AG09309 (cell line): ENCODE measurements around the gene DHX57.

Source experiments
- DNase-seq: peaks from one replicate; pipeline ENCODE4 v3.0.0-alpha.2; 2010; ENCODE audit warnings: low read depth
- H3K4me3 ChIP-seq: 2 replicates; pipeline ENCODE4 v1.5.1; 2011; ENCODE audit warnings: mild to moderate bottlenecking, low read depth, low read length, moderate library complexity; ENCODE audit not compliant: control insufficient read depth
- TF ChIP-seq, protein P1 (sequence below): IDR thresholded peaks from 2 replicates; pipeline ENCODE4 v1.5.1; 2011; ENCODE audit warnings: mild to moderate bottlenecking, low read depth, low read length, inconsistent platforms; ENCODE audit not compliant: insufficient read depth, control insufficient read depth; ENCODE audit errors: missing control alignments

DHX57 gene

DNA sequence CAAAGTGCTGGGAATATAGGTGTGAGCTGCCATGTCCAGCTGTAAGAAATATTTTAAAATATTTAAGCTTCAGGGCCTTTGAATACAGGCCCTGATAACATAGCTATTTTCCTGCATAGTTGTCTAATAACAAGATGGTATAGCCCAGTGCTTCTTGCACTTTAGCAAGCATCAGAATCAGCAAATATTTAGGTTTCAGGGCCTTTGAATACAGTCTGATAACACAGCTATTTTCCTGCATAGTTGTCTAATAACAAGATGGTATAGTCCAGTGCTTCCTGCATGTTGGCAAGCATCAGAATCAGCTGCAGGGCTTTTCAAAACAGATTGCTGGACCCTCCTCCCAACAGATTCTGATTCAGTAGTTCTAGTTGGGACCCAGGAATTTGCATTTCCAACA lies 92.1 kb downstream of the DHX57 start:
- no peak overlapping the region for H3K4me3 ChIP-seq
- TF ChIP-seq, protein P1, sequence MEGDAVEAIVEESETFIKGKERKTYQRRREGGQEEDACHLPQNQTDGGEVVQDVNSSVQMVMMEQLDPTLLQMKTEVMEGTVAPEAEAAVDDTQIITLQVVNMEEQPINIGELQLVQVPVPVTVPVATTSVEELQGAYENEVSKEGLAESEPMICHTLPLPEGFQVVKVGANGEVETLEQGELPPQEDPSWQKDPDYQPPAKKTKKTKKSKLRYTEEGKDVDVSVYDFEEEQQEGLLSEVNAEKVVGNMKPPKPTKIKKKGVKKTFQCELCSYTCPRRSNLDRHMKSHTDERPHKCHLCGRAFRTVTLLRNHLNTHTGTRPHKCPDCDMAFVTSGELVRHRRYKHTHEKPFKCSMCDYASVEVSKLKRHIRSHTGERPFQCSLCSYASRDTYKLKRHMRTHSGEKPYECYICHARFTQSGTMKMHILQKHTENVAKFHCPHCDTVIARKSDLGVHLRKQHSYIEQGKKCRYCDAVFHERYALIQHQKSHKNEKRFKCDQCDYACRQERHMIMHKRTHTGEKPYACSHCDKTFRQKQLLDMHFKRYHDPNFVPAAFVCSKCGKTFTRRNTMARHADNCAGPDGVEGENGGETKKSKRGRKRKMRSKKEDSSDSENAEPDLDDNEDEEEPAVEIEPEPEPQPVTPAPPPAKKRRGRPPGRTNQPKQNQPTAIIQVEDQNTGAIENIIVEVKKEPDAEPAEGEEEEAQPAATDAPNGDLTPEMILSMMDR, result no peak
- DNase-seq, result no peak

DNA sequence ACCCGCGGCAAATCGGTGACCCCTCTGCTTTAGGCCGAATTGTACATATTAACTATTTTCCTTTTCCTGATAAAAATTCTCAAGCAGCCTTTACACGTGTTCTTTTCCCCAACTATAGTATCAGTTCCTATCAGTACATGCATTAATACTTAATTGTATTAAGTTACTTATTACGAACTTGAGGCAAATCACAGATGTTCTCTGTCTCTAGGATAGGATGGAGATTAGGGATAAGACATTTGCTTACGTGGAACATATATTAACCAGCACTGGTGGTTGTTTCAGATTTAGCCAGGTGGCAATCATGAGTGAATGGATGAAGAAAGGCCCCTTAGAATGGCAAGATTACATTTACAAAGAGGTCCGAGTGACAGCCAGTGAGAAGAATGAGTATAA lies 97.0 kb downstream of the DHX57 start:
- TF ChIP-seq, protein P1, result no peak
- DNase-seq, result no peak
- H3K4me3 ChIP-seq, result peak overlapping the region; percentile 57

DNA sequence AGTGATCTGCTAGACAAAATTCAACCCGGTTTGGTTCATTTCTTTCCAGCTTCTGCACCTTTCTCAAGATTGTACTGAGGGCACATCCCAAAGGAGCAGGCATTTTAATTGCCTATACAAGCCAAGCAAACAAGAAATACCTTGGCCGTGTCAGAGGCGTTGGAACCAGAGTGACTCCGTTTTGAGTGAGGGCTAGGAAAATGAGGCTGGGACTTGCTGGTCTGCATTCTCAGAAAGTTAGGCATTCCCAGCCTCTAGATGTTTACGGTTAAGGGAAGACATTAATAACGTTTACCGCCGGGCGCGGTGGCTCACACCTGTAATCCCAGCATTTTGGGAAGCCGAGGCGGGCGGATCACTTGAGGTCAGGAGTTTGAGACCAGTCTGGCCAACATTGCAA lies 99.2 kb downstream of the DHX57 start:
- H3K4me3 ChIP-seq, result no peak overlapping the region
- DNase-seq, result no peak
- TF ChIP-seq, protein P1, result no peak

DNA sequence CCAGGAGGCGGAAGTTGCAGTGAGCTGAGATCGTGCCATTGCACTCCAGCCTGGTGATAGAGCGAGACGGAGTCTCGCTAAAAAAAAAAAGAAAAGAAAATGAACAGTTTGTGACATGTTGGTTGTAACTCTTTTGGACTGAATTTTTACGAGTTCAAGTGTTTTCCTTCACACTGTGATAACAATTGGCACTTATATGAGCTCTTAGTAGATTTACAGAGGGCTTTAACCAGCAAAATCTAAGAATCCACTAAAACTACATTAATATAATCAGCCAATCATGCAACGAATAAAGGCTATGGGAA lies 99.9 kb downstream of the DHX57 start:
- H3K4me3 ChIP-seq, result no peak overlapping the region
- DNase-seq, result no peak
- TF ChIP-seq, protein P1, result no peak

DNA sequence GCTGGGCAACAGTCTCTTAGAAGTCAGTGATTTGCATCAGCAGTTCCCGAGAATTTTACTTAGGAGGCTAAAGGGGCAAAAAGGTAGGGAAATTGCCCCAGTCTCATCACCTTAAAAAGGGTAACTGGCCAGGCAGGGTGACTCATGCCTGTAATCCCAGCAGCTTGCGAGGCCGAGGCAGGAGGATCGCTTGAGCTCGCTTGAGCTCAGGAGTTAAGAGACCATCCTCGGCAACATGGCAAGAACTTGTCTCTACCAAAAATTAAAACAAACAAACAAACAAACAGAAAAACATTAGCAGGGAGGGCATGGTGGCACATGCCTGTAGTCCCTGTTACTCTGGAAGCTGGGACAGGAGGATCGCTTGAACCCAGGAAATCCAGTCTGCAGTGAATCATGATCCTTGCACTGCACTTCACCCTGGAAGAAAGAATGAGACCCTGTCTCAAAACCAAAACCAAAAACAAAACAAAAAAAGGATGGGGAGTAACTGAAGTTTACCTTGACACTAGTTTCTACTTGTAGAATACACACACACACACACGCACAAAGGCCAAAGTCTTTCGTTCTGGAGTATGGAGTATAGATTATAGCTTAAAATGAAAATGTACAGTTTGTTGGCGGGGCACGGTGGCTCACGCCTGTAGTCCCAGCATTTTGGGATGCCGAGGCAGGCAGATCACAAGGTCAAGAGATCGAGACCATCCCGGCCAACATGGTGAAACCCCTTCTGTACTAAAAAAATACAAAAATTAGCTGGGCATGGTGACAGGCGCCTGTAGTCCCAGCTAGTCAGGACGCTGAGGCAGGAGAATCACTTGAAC lies 100.4 kb downstream of the DHX57 start:
- TF ChIP-seq, protein P1, result no peak
- no peak overlapping the region for H3K4me3 ChIP-seq
- no peak for DNase-seq

DNA sequence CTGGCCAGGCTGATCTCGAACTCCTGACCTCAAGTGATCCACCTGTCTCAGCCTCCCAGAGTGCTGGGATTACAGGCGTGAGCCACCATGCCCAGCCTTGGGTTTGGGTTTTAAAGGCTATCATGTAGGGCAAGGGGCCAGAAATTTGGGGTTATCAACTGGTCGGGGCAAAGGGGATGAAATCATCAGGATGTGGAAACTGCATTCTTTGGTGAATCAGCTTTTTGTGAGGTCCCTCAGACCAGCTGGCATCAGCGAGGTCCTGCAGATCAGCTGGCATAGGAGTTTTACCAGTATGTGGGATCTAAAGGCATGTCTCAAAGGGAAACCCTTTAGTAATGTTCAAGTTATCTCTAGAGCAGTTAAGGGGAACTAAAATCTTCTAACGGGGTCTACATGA lies 104.1 kb downstream of the DHX57 start:
- TF ChIP-seq, protein P1, result no peak
- no peak for DNase-seq
- H3K4me3 ChIP-seq, result no peak overlapping the region
